HEK293T (cell line): ENCODE data around the gene DLG5.

Experiments used
- CTCF ChIA-PET: fragments of 350-600 bp; formaldehyde crosslinking; extraction: SDS; loops from one replicate; lab custom pipeline; 2021; ENCODE audit warnings: antibody characterized with exemption, inconsistent platforms; lab: Yijun Ruan, JAX
- POLR2A ChIA-PET: fragments of 350-600 bp; formaldehyde crosslinking; extraction: SDS; loops from one replicate; lab custom pipeline; 2020; ENCODE audit warnings: antibody characterized with exemption, inconsistent platforms; lab: Yijun Ruan, JAX
- DNase-seq: peaks from one replicate; pipeline ENCODE4 v3.0.0; 2012; ENCODE audit warnings: mixed read lengths; ENCODE audit errors: extremely low spot score
- ARNT ChIP-seq: fragments of 450-650 bp; IDR thresholded peaks from 2 replicates; pipeline ENCODE4 v1.6.1; 2017; ENCODE audit warnings: mild to moderate bottlenecking
- BHLHE40 ChIP-seq: fragments of 450-650 bp; IDR thresholded peaks from 2 replicates; pipeline ENCODE4 v1.6.1; 2016; ENCODE audit warnings: mild to moderate bottlenecking, moderate library complexity, borderline replicate concordance
- CTBP1 ChIP-seq: fragments of 450-650 bp; IDR thresholded peaks from 2 replicates; pipeline ENCODE4 v1.6.1; 2016; ENCODE audit warnings: borderline replicate concordance
- ELF4 ChIP-seq: fragments of 450-650 bp; IDR thresholded peaks from 2 replicates; pipeline ENCODE4 v1.6.1; 2017; ENCODE audit warnings: antibody characterized with exemption
- FOXA1 ChIP-seq: fragments of 450-650 bp; IDR thresholded peaks from 2 replicates; pipeline ENCODE4 v1.6.1; 2016; ENCODE audit warnings: mild to moderate bottlenecking
- FOXK2 ChIP-seq: fragments of 450-650 bp; IDR thresholded peaks from 2 replicates; pipeline ENCODE4 v1.6.1; 2016; ENCODE audit warnings: mild to moderate bottlenecking
- FOXM1 ChIP-seq: fragments of 450-650 bp; IDR thresholded peaks from 2 replicates; pipeline ENCODE4 v1.6.1; 2017; ENCODE audit warnings: mild to moderate bottlenecking, borderline replicate concordance
- HDGF ChIP-seq: fragments of 450-650 bp; IDR thresholded peaks from 2 replicates; pipeline ENCODE4 v1.6.1; 2017; ENCODE audit warnings: antibody characterized with exemption, borderline replicate concordance
- L3MBTL2 ChIP-seq: fragments of 450-650 bp; conservative IDR thresholded peaks from 2 replicates; pipeline ENCODE4 v1.6.1; 2016; ENCODE audit warnings: mild to moderate bottlenecking
- LEF1 ChIP-seq: fragments of 450-650 bp; IDR thresholded peaks from 2 replicates; pipeline ENCODE4 v1.6.1; 2017; ENCODE audit warnings: mild to moderate bottlenecking, borderline replicate concordance
- NFRKB ChIP-seq: fragments of 450-650 bp; IDR thresholded peaks from 2 replicates; pipeline ENCODE4 v1.6.1; 2016; ENCODE audit warnings: mild to moderate bottlenecking, moderate library complexity
- PKNOX1 ChIP-seq: fragments of 450-650 bp; IDR thresholded peaks from 2 replicates; pipeline ENCODE4 v1.6.1; 2016
- SP1 ChIP-seq: fragments of 450-650 bp; IDR thresholded peaks from 2 replicates; pipeline ENCODE4 v1.6.1; 2017
- SUZ12 ChIP-seq: fragments of 450-650 bp; IDR thresholded peaks from 2 replicates; pipeline ENCODE4 v1.6.1; 2016; ENCODE audit warnings: mild to moderate bottlenecking
- TARDBP ChIP-seq: fragments of 450-650 bp; IDR thresholded peaks from 2 replicates; pipeline ENCODE4 v1.6.1; 2016
- ZNF384 ChIP-seq: fragments of 450-650 bp; IDR thresholded peaks from 2 replicates; pipeline ENCODE4 v1.6.1; 2016

The DLG5 gene

GRCh38 chr10:77864151-77864851 is 62.3 kb downstream of the DLG5 start:
- TF ChIP-seq ARNT (no peak), PKNOX1 (no peak), FOXM1 (no peak), TARDBP (no peak), FOXK2 (no peak), L3MBTL2 (no peak), BHLHE40 (no peak)
- CTCF ChIA-PET = no interaction called here
- no peak for DNase-seq
- POLR2A ChIA-PET = no interaction called here

- CTCF ChIA-PET = no interaction called here
- POLR2A ChIA-PET = no interaction called here
- DNase-seq = no peak
- TF ChIP-seq ZNF384 = no peak
- no peak for TF ChIP-seq HDGF
- TF ChIP-seq BHLHE40 = no peak
- TF ChIP-seq FOXA1 = no peak
- no peak for TF ChIP-seq FOXK2
- no peak for TF ChIP-seq ARNT
- no peak for TF ChIP-seq L3MBTL2
- TF ChIP-seq NFRKB = no peak
- no peak for TF ChIP-seq LEF1
Observed at GRCh38 chr10:77863446-77863845, 63.1 kb downstream of the DLG5 start.

- DNase-seq = no peak
- POLR2A ChIA-PET = no interaction called here
- TF ChIP-seq ARNT (no peak), FOXK2 (no peak), LEF1 (no peak), BHLHE40 (no peak), PKNOX1 (no peak), ELF4 (no peak), HDGF (no peak), TARDBP (no peak), FOXM1 (no peak), ZNF384 (no peak), SP1 (no peak), CTBP1 (no peak), NFRKB (no peak), FOXA1 (no peak), SUZ12 (no peak)
Observed at GRCh38 chr10:77862595-77862994, 64.0 kb downstream of the DLG5 start.

GRCh38 chr10:77861366-77861765 is 65.2 kb downstream of the DLG5 start:
- DNase-seq = no peak
- no peak for TF ChIP-seq ZNF384
- no peak for TF ChIP-seq ELF4
- no peak for TF ChIP-seq CTBP1
- POLR2A ChIA-PET = no interaction called here
- CTCF ChIA-PET = no interaction called here

More at GRCh38 chr10:77862595-77862994, 64.0 kb downstream of the DLG5 start:
- CTCF ChIA-PET = no interaction called here

GRCh38 chr10:77859865-77860282 is 66.7 kb downstream of the DLG5 start:
- POLR2A ChIA-PET = no interaction called here
- TF ChIP-seq PKNOX1 (no peak), L3MBTL2 (no peak), FOXA1 (no peak), NFRKB (no peak), SP1 (no peak), LEF1 (no peak), HDGF (no peak), ELF4 (no peak), FOXM1 (no peak), FOXK2 (no peak), SUZ12 (no peak), ZNF384 (no peak), CTBP1 (no peak), BHLHE40 (no peak), TARDBP (no peak), ARNT (no peak)
- no peak for DNase-seq
- CTCF ChIA-PET = interaction anchor here (1.4 kb wide), 1 partner anchor 13 kb away, joined by 3 read pairs; no protein-coding TSS in a partner anchor

GRCh38 chr10:77859200-77859864 is 67.2 kb downstream of the DLG5 start:
- ChIA-PET POLR2A (interaction anchor here (1.0 kb wide), 1 partner anchor 13 kb away, joined by 3 read pairs; no protein-coding TSS in a partner anchor), CTCF (interaction anchor here (0.7 kb wide), 1 partner anchor 12 kb away, joined by 3 read pairs; no protein-coding TSS in a partner anchor)
- no peak for DNase-seq

More at GRCh38 chr10:77859200-77859864, 67.2 kb downstream of the DLG5 start:
- no peak for TF ChIP-seq FOXA1
- no peak for TF ChIP-seq L3MBTL2
- no peak for TF ChIP-seq CTBP1
- no peak for TF ChIP-seq TARDBP
- no peak for TF ChIP-seq LEF1
- no peak for TF ChIP-seq BHLHE40
- no peak for TF ChIP-seq SUZ12
- no peak for TF ChIP-seq FOXM1
- TF ChIP-seq HDGF = no peak
- no peak for TF ChIP-seq NFRKB
- TF ChIP-seq FOXK2 = no peak
- no peak for TF ChIP-seq SP1
- TF ChIP-seq ZNF384 = no peak
- no peak for TF ChIP-seq ELF4
- TF ChIP-seq ARNT = no peak
- no peak for TF ChIP-seq PKNOX1
